SU-DHL-6 (cell line): ENCODE data around the gene RABEP1.

Source experiments
- H2AFZ ChIP-seq: fragments of 200-600 bp; sonication (generic); 2 replicates; pipeline ENCODE4 v1.6.1; 2014; ENCODE audit warnings: low read depth, mild to moderate bottlenecking, moderate library complexity, mixed read lengths, antibody characterized with exemption, low read length; ENCODE audit not compliant: severe bottlenecking
- H3F3A ChIP-seq: fragments of 200-600 bp; shearing (Covaris generic); 2 replicates; pipeline ENCODE4 v1.6.0; 2016; ENCODE audit warnings: antibody characterized with exemption, mild to moderate bottlenecking; ENCODE audit not compliant: insufficient read depth
- H3K27ac ChIP-seq: fragments of 200-600 bp; sonication (generic); 2 replicates; pipeline ENCODE4 v1.5.1; 2016; ENCODE audit warnings: low read depth, mild to moderate bottlenecking, low read length, moderate library complexity, mixed read lengths
- H3K27me3 ChIP-seq: fragments of 200-600 bp; sonication (generic), shearing (Covaris generic); 2 replicates; pipeline ENCODE4 v1.6.0; 2014; ENCODE audit warnings: mild to moderate bottlenecking, low read length
- H3K36me3 ChIP-seq: fragments of 200-600 bp; sonication (generic); 2 replicates; pipeline ENCODE4 v1.6.1; 2014; ENCODE audit warnings: mild to moderate bottlenecking, low read length, mixed read lengths
- H3K4me2 ChIP-seq: fragments of 300-600, 200-600 bp; shearing (Covaris generic), sonication (generic); 2 replicates; pipeline ENCODE4 v1.6.0; 2014; ENCODE audit warnings: low read length, low read depth, mild to moderate bottlenecking; ENCODE audit not compliant: poor library complexity, severe bottlenecking
- H3K4me3 ChIP-seq: fragments of 200-600 bp; sonication (generic); 2 replicates; pipeline ENCODE4 v1.5.1; 2014; ENCODE audit warnings: antibody characterized with exemption, low read length, mild to moderate bottlenecking, mixed read lengths; ENCODE audit not compliant: insufficient read depth, poor library complexity, severe bottlenecking
- H3K79me2 ChIP-seq: fragments of 200-600 bp; sonication (generic); 2 replicates; pipeline ENCODE4 v1.6.1; 2014; ENCODE audit warnings: mild to moderate bottlenecking, low read length, moderate library complexity; ENCODE audit not compliant: insufficient read depth
- H3K9ac ChIP-seq: fragments of 200-600 bp; sonication (generic); 2 replicates; pipeline ENCODE4 v1.7.0; 2014; ENCODE audit warnings: mild to moderate bottlenecking, low read length
- H3K9me2 ChIP-seq: fragments of 200-600 bp; sonication (generic); replicated peaks from 2 replicates; pipeline ENCODE4 v1.6.1; 2014; ENCODE audit warnings: low read length; ENCODE audit not compliant: insufficient read depth
- H3K9me3 ChIP-seq: fragments of 200-600 bp; sonication (generic); 2 replicates; pipeline ENCODE4 v1.6.1; 2014; ENCODE audit warnings: low read length, mixed read lengths; ENCODE audit not compliant: insufficient read depth
- H4K20me1 ChIP-seq: fragments of 200-600 bp; sonication (generic); 2 replicates; pipeline ENCODE4 v1.6.1; 2014; ENCODE audit warnings: low read depth, mild to moderate bottlenecking, antibody characterized with exemption, low read length, moderate library complexity, mixed read lengths
- CTCF ChIP-seq: fragments of 200-600 bp; sonication (generic); IDR thresholded peaks from one replicate; pipeline ENCODE4 v1.5.1; 2017; ENCODE audit warnings: antibody characterized with exemption, mild to moderate bottlenecking, low read length, moderate library complexity; ENCODE audit not compliant: insufficient read depth, poor library complexity, severe bottlenecking
- EZH2phosphoT487 ChIP-seq: fragments of 200-600 bp; sonication (generic), shearing (Covaris generic); conservative IDR thresholded peaks from 2 replicates; pipeline ENCODE4 v1.6.1; 2018; ENCODE audit warnings: mild to moderate bottlenecking, antibody characterized with exemption, low read length, moderate library complexity, mixed read lengths

RABEP1 gene

GRCh38 chr17:5260542-5260941, 21.5 kb upstream of the RABEP1 start:
- Histone ChIP-seq H3K9ac (no peak overlapping the region), H3F3A (no peaks in the 10 kb centered on the region), H3K4me2 (no peak overlapping the region), H3K36me3 (no peaks in the 10 kb centered on the region), H3K9me2 (no peaks in the 10 kb centered on the region), H3K27ac (no peak overlapping the region), H3K79me2 (no peaks in the 10 kb centered on the region), H4K20me1 (no peaks in the 10 kb centered on the region), H2AFZ (no peak overlapping the region), H3K27me3 (no peaks in the 10 kb centered on the region), H3K4me3 (no peak overlapping the region), H3K9me3 (no peaks in the 10 kb centered on the region)
- TF ChIP-seq CTCF (no peak), EZH2phosphoT487 (no peak)

GRCh38 chr17:5262416-5262991, 19.6 kb upstream of the RABEP1 start:
- no peaks in the 10 kb centered on the region for H3K36me3 ChIP-seq
- no peak overlapping the region for H2AFZ ChIP-seq
- no peak overlapping the region for H3K9ac ChIP-seq
- H3K27ac ChIP-seq = no peak overlapping the region
- H3K4me3 ChIP-seq = no peak overlapping the region
- H3F3A ChIP-seq = no peaks in the 10 kb centered on the region
- H3K4me2 ChIP-seq = no peak overlapping the region
- no peaks in the 10 kb centered on the region for H3K9me3 ChIP-seq
- no peaks in the 10 kb centered on the region for H3K9me2 ChIP-seq
- no peak for TF ChIP-seq CTCF
- no peaks in the 10 kb centered on the region for H3K79me2 ChIP-seq
- H4K20me1 ChIP-seq = no peaks in the 10 kb centered on the region
- H3K27me3 ChIP-seq = no peaks in the 10 kb centered on the region

- no peak overlapping the region for H3K4me2 ChIP-seq
- H3F3A ChIP-seq = no peaks in the 10 kb centered on the region
- no peaks in the 10 kb centered on the region for H3K36me3 ChIP-seq
- no peaks in the 10 kb centered on the region for H3K9me2 ChIP-seq
- no peaks in the 10 kb centered on the region for H3K79me2 ChIP-seq
- no peaks in the 10 kb centered on the region for H4K20me1 ChIP-seq
- no peaks in the 10 kb centered on the region for H3K27me3 ChIP-seq
- no peak overlapping the region for H3K27ac ChIP-seq
- no peak overlapping the region for H3K9ac ChIP-seq
- TF ChIP-seq CTCF (no peak), EZH2phosphoT487 (no peak)
- no peaks in the 10 kb centered on the region for H3K9me3 ChIP-seq
- H3K4me3 ChIP-seq = no peak overlapping the region
- H2AFZ ChIP-seq = no peak overlapping the region
Observed at GRCh38 chr17:5263441-5263840, 18.6 kb upstream of the RABEP1 start.
